Measurements from ENCODE around the gene OSBPL9. TPM values are rescaled to one million over a fixed set of nuclear protein-coding genes. Genes with fewer than 3 reads are reported as not detected.

OSBPL9 gene
- total and polyA plus RNA-seq, 9 of the 15 experiments (the other 6 are each of a cell fraction or from before 2014, with no cell fraction given), result 43.9 to 217 (median 170) TPM

GRCh38 chr1:51671527-51672325, 54.8 kb downstream of the OSBPL9 start (continued):
- TF ChIP-seq AFF1 (IDR thresholded peaks at IDR 0.05; ENCODE audit: low read depth in 1 of 2, partially characterized antibody in 2 of 2) (peak in 1 of 2 experiments; percentile 23), PURB (CRISPR knock-in tag; IDR thresholded peaks at IDR 0.05; ENCODE audit: low read depth) (no peak), ADNP (tag; IDR thresholded peaks at IDR 0.05) (no peak), ZC3H11A (IDR thresholded peaks at IDR 0.05; ENCODE audit: low read depth, low read length) (no peak), ZNF280A (IDR thresholded peaks at IDR 0.05; ENCODE audit: low read depth, partially characterized antibody) (no peak), BRD9 (IDR thresholded peaks at IDR 0.05; ENCODE audit: low read depth, partially characterized antibody) (no peak), ZHX1 (conservative IDR thresholded peaks at IDR 0.05; ENCODE audit: low read length) (no peak), ZNF830 (CRISPR knock-in tag; IDR thresholded peaks at IDR 0.05) (no peak)
